Liver (tissue), 9 donors: ENCODE results near the gene SPC24. TPM values are rescaled to one million over a fixed set of nuclear protein-coding genes. Genes with fewer than 3 reads are reported as not detected.

Experiments used
- DNase-seq: peaks from one replicate; pipeline ENCODE4 v3.0.0-alpha.2; 2017; ENCODE audit warnings: low spot score
- H3K27ac ChIP-seq, 2 donors: one replicate each; pipeline ENCODE4 v1.7.0; 2013; ENCODE audit warnings: inconsistent platforms in 2 of 2, low read length in 2 of 2, control low read depth in 1 of 2, low read depth in 1 of 2, mild to moderate bottlenecking in 1 of 2
- H3K27me3 ChIP-seq, 4 donors: one replicate each; pipeline versions ENCODE4 v1.6.1 to v1.7.0; 2013; ENCODE audit warnings: low read length in 3 of 4, inconsistent platforms in 1 of 4, mild to moderate bottlenecking in 1 of 4, moderate library complexity in 1 of 4; ENCODE audit not compliant: control insufficient read depth in 4 of 4, insufficient read depth in 4 of 4
- H3K36me3 ChIP-seq, 4 donors: one replicate each; pipeline versions ENCODE4 v1.6.1 to v1.7.0; 2013; ENCODE audit warnings: low read length in 3 of 4, mild to moderate bottlenecking in 3 of 4, low read depth in 1 of 4, moderate library complexity in 1 of 4; ENCODE audit not compliant: control insufficient read depth in 4 of 4, insufficient read depth in 3 of 4
- H3K4me1 ChIP-seq, 4 donors: one replicate each; pipeline versions ENCODE4 v1.6.1 to v1.7.0; 2013; ENCODE audit warnings: low read length in 3 of 4, mild to moderate bottlenecking in 3 of 4, moderate library complexity in 1 of 4; ENCODE audit not compliant: control insufficient read depth in 4 of 4, insufficient read depth in 4 of 4
- H3K4me3 ChIP-seq, 3 donors: one replicate each; pipeline versions ENCODE4 v1.6.1 to v1.7.0; 2013; ENCODE audit warnings: low read length in 3 of 3, control low read depth in 1 of 3, low read depth in 1 of 3, mild to moderate bottlenecking in 1 of 3
- H3K9ac ChIP-seq, 2 donors: one replicate each; pipeline ENCODE4 v1.7.0; 2013; ENCODE audit warnings: low read length in 2 of 2, mild to moderate bottlenecking in 2 of 2, moderate library complexity in 2 of 2, control low read depth in 1 of 2, low read depth in 1 of 2
- H3K9me3 ChIP-seq, 4 donors: one replicate each; pipeline versions ENCODE4 v1.6.1 to v1.7.0; 2013; ENCODE audit warnings: low read length in 3 of 4; ENCODE audit not compliant: control insufficient read depth in 4 of 4
- FOXA2 ChIP-seq: IDR thresholded peaks from 2 replicates; pipeline ENCODE4 v1.6.1; 2016; ENCODE audit warnings: antibody characterized with exemption
- HNF4G ChIP-seq: IDR thresholded peaks from 2 replicates; pipeline ENCODE4 v1.6.1; 2016; ENCODE audit warnings: antibody characterized with exemption
- NR2F2 ChIP-seq: IDR thresholded peaks from 2 replicates; pipeline ENCODE4 v1.6.1; 2016; ENCODE audit warnings: antibody characterized with exemption
- YY1 ChIP-seq: IDR thresholded peaks from 2 replicates; pipeline ENCODE4 v1.6.1; 2016; ENCODE audit warnings: antibody characterized with exemption, mild to moderate bottlenecking
- WGBS: extraction: QIAGEN DNeasy Blood & Tissue Kit; methylation state at CpG from one replicate; pipeline ENCODE4 v1.1.7; 2013; 5-methylcytosine and 5-hydroxymethylcytosine counted together
- polyA plus RNA-seq, 2 donors: library from polyadenylated mRNA; stranded (reverse) in 1 of 2; unstranded in 1 of 2; fragments of 200-250 nt in 1 of 2; fragments of >200 nt in 1 of 2; fragmentation: Nextera tagmentation in 1 of 2; extraction: Ambion mirVana in 1 of 2; gene quantifications; one replicate each; pipeline versions ENCODE4 v1.2.1 to v1.2.3, GENCODE V29; 2013 to 2015
- total RNA-seq, 2 donors: library from RNA; depleted of rRNA; stranded (reverse); fragments of >200 nt; gene quantifications; one replicate each; pipeline ENCODE4 v1.2.3, GENCODE V29; 2014
- TF ChIP-seq, protein P1 (sequence below): IDR thresholded peaks from 2 replicates; pipeline ENCODE4 v1.6.1; 2016; ENCODE audit warnings: antibody characterized with exemption
- TF ChIP-seq, protein P2 (sequence below): IDR thresholded peaks from 2 replicates; pipeline ENCODE4 v1.6.1; 2016; ENCODE audit warnings: antibody characterized with exemption, mild to moderate bottlenecking
- TF ChIP-seq, protein P3 (sequence below): fragments of 150-350 bp; IDR thresholded peaks from 2 replicates; pipeline ENCODE4 v1.5.1; 2017; ENCODE audit warnings: improper control_type of control experiment, low read depth, low read length; ENCODE audit not compliant: missing input control
- TF ChIP-seq, protein P4 (sequence below): IDR thresholded peaks from 2 replicates; pipeline ENCODE4 v1.6.1; 2016; ENCODE audit warnings: antibody characterized with exemption
- donor health status: healthy.
- donor health status: healthy.
- donor health status: healthy.
- donor health status: healthy.
- donor health status: healthy.

SPC24 gene
- total and polyA plus RNA-seq, 4 donors: 0.42 to 72.5 (median 1.3) TPM

DNA sequence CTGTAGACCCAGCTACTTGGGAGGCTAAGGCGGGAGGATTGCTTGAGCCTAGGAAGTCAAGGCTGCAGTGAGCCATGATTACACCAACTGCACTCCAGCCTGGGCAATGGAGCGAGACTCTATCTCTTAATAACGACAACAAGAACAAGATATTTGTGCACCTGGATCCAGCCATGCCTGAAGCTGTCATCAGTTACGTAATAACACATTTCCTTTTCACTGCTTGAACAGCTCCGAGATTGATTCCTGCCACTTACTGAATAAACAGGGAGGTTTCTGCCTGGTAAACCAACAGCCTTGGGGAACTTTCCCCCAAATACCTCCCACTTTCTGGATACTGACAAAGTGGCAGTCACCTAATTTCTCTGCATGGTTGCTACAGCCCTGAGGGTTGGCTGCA, 36.4 kb upstream of the SPC24 start:
- H3K9ac ChIP-seq: no peak overlapping the region
- DNase-seq: no peak
- WGBS: 75% methylated on average over 5 of the region's 5 CpGs
- H3K27ac ChIP-seq: no peak overlapping the region
- peaks cover 8 to 58% (median 32%) of the 10 kb centered on the region in 4 donors for H3K4me1 ChIP-seq
- no peaks in the 10 kb centered on the region for H3K9me3 ChIP-seq
- TF ChIP-seq YY1: no peak
- TF ChIP-seq FOXA2: no peak
- TF ChIP-seq, protein P1, sequence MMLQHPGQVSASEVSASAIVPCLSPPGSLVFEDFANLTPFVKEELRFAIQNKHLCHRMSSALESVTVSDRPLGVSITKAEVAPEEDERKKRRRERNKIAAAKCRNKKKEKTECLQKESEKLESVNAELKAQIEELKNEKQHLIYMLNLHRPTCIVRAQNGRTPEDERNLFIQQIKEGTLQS: no peak
- TF ChIP-seq, protein P2, sequence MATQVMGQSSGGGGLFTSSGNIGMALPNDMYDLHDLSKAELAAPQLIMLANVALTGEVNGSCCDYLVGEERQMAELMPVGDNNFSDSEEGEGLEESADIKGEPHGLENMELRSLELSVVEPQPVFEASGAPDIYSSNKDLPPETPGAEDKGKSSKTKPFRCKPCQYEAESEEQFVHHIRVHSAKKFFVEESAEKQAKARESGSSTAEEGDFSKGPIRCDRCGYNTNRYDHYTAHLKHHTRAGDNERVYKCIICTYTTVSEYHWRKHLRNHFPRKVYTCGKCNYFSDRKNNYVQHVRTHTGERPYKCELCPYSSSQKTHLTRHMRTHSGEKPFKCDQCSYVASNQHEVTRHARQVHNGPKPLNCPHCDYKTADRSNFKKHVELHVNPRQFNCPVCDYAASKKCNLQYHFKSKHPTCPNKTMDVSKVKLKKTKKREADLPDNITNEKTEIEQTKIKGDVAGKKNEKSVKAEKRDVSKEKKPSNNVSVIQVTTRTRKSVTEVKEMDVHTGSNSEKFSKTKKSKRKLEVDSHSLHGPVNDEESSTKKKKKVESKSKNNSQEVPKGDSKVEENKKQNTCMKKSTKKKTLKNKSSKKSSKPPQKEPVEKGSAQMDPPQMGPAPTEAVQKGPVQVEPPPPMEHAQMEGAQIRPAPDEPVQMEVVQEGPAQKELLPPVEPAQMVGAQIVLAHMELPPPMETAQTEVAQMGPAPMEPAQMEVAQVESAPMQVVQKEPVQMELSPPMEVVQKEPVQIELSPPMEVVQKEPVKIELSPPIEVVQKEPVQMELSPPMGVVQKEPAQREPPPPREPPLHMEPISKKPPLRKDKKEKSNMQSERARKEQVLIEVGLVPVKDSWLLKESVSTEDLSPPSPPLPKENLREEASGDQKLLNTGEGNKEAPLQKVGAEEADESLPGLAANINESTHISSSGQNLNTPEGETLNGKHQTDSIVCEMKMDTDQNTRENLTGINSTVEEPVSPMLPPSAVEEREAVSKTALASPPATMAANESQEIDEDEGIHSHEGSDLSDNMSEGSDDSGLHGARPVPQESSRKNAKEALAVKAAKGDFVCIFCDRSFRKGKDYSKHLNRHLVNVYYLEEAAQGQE: no peak
- TF ChIP-seq, protein P3, sequence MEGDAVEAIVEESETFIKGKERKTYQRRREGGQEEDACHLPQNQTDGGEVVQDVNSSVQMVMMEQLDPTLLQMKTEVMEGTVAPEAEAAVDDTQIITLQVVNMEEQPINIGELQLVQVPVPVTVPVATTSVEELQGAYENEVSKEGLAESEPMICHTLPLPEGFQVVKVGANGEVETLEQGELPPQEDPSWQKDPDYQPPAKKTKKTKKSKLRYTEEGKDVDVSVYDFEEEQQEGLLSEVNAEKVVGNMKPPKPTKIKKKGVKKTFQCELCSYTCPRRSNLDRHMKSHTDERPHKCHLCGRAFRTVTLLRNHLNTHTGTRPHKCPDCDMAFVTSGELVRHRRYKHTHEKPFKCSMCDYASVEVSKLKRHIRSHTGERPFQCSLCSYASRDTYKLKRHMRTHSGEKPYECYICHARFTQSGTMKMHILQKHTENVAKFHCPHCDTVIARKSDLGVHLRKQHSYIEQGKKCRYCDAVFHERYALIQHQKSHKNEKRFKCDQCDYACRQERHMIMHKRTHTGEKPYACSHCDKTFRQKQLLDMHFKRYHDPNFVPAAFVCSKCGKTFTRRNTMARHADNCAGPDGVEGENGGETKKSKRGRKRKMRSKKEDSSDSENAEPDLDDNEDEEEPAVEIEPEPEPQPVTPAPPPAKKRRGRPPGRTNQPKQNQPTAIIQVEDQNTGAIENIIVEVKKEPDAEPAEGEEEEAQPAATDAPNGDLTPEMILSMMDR: no peak
- no peak overlapping the region for H3K4me3 ChIP-seq
- peaks cover 3 to 9% (median 5%) of the 10 kb centered on the region in 4 donors for H3K36me3 ChIP-seq
- H3K27me3 ChIP-seq: no peaks in the 10 kb centered on the region

DNA sequence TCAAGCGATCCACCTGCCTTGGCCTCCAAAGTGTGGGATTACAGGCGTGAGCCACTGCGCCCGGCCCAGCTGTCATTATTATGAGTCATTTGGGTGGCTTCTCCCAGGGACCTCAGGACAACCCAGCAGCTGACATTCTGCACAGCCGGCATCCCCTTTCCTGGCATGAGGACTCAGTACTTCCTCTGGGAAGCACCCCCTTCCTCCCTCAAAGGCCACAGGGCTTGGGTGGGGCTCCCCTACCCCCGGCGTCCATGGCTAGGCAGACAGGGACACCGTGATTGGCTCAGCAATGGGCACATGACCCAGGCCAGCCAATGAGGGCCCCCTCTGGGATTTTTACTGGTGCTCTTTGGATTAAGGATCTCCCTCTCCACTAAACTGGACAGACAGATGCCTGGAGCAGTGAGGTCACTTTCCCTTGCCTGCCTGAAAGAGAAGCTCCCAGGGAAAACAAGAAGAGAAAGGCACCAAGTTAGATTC, 35.7 kb upstream of the SPC24 start:
- WGBS: 74% methylated on average over 8 of the region's 8 CpGs
- no peak overlapping the region for H3K27ac ChIP-seq
- TF ChIP-seq, protein P4, sequence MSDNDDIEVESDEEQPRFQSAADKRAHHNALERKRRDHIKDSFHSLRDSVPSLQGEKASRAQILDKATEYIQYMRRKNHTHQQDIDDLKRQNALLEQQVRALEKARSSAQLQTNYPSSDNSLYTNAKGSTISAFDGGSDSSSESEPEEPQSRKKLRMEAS: no peak
- TF ChIP-seq NR2F2: peak; percentile 26
- no peaks in the 10 kb centered on the region for H3K9me3 ChIP-seq
- DNase-seq: no peak
- peaks cover 8 to 54% (median 28%) of the 10 kb centered on the region in 4 donors for H3K4me1 ChIP-seq
- H3K27me3 ChIP-seq: no peaks in the 10 kb centered on the region
- H3K4me3 ChIP-seq: no peak overlapping the region
- H3K9ac ChIP-seq: no peak overlapping the region
- H3K36me3 ChIP-seq: peaks cover 3 to 9% (median 5%) of the 10 kb centered on the region in 4 donors

DNA sequence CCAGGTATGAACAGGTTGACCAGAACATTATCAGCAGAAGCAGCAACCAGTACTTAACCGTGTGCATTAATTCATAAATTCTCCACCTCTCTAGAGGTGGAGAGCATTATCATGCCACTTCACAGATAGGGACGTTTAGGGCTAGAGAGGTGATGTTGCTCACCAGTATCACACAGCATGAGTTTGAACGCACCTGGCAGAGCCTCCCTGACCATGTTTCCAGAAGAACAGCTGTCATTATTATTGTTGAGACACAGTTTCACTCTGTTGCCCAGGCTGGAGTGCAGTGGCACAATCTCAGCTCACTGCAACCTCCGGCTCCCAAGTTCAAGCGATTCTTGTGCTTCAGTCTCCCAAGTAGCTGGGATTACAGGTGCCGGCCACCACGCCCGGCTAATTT, 34.9 kb upstream of the SPC24 start:
- Histone ChIP-seq H3K9ac (no peak overlapping the region), H3K27me3 (no peaks in the 10 kb centered on the region), H3K9me3 (no peaks in the 10 kb centered on the region), H3K4me1 (peaks cover 8 to 49% (median 23%) of the 10 kb centered on the region in 4 donors), H3K4me3 (no peak overlapping the region), H3K27ac (no peak overlapping the region), H3K36me3 (peaks cover 3 to 11% (median 6%) of the 10 kb centered on the region in 4 donors)
- DNase-seq: no peak
- TF ChIP-seq HNF4G: no peak
- WGBS: 92% methylated on average over 8 of the region's 8 CpGs
